H9 (cell line): ENCODE data around the gene TMOD1. TPM values are rescaled to one million over a fixed set of nuclear protein-coding genes. Genes with fewer than 3 reads are reported as not detected.

Experiments used
- DNase-seq: peaks from one replicate; pipeline ENCODE4 v3.0.0-alpha.2; 2017
- H2AFZ ChIP-seq: one replicate; pipeline ENCODE4 v1.6.1; 2013; ENCODE audit warnings: mild to moderate bottlenecking, low read length, control low read depth, moderate library complexity
- H2AK5ac ChIP-seq: 2 replicates; pipeline ENCODE4 v1.6.1; 2013; ENCODE audit warnings: low read length, control low read depth, mixed read lengths; ENCODE audit not compliant: insufficient read length
- H2BK120ac ChIP-seq: one replicate; pipeline ENCODE4 v1.6.1; 2013; ENCODE audit warnings: low read depth, mild to moderate bottlenecking, low read length, control low read depth, inconsistent platforms; ENCODE audit not compliant: poor library complexity, severe bottlenecking
- H2BK12ac ChIP-seq: 2 replicates; pipeline ENCODE4 v1.6.1; 2013; ENCODE audit warnings: low read length, control low read depth, mixed read lengths, low read depth; ENCODE audit not compliant: insufficient read length
- H2BK15ac ChIP-seq: 2 replicates; pipeline ENCODE4 v1.6.1; 2013; ENCODE audit warnings: low read depth, low read length, control low read depth
- H2BK20ac ChIP-seq: one replicate; pipeline ENCODE4 v1.6.1; 2013; ENCODE audit warnings: low read depth, mild to moderate bottlenecking, low read length, control low read depth, inconsistent platforms; ENCODE audit not compliant: poor library complexity, severe bottlenecking
- H2BK5ac ChIP-seq: 2 replicates; pipeline ENCODE4 v1.6.1; 2013; ENCODE audit warnings: low read length, control low read depth, mixed read lengths; ENCODE audit not compliant: insufficient read length
- H3K14ac ChIP-seq: 2 replicates; pipeline ENCODE4 v1.6.1; 2013; ENCODE audit warnings: low read length, control low read depth; ENCODE audit not compliant: insufficient read depth
- H3K18ac ChIP-seq: 2 replicates; pipeline ENCODE4 v1.6.1; 2013; ENCODE audit warnings: low read depth, mild to moderate bottlenecking, mixed read lengths, low read length, control low read depth; ENCODE audit not compliant: insufficient read length
- H3K23ac ChIP-seq: 2 replicates; pipeline ENCODE4 v1.6.1; 2013; ENCODE audit warnings: low read length, control low read depth, mixed read lengths, low read depth; ENCODE audit not compliant: insufficient read length
- H3K23me2 ChIP-seq: 2 replicates; pipeline ENCODE4 v1.6.1; 2013; ENCODE audit warnings: low read depth, mild to moderate bottlenecking, mixed read lengths, low read length, control low read depth; ENCODE audit not compliant: insufficient read length, poor library complexity, severe bottlenecking
- H3K27ac ChIP-seq: 2 replicates; pipeline ENCODE4 v1.5.1; 2013; ENCODE audit warnings: low read length, control low read depth, mixed read lengths, low read depth; ENCODE audit not compliant: insufficient read length
- H3K27me3 ChIP-seq: 2 replicates; pipeline ENCODE4 v1.6.1; 2013; ENCODE audit warnings: low read length, control low read depth, inconsistent platforms; ENCODE audit not compliant: insufficient read depth
- H3K4ac ChIP-seq: 2 replicates; pipeline ENCODE4 v1.6.1; 2013; ENCODE audit warnings: low read depth, mild to moderate bottlenecking, control low read depth, inconsistent platforms, low read length, moderate library complexity
- H3K4me1 ChIP-seq: 2 replicates; pipeline ENCODE4 v1.6.1; 2013; ENCODE audit warnings: low read length, control low read depth, inconsistent platforms; ENCODE audit not compliant: insufficient read depth
- H3K4me2 ChIP-seq: 2 replicates; pipeline ENCODE4 v1.6.1; 2013; ENCODE audit warnings: low read length, control low read depth, mixed read lengths; ENCODE audit not compliant: insufficient read length, insufficient read depth
- H3K56ac ChIP-seq: 2 replicates; pipeline ENCODE4 v1.6.1; 2013; ENCODE audit warnings: low read depth, mild to moderate bottlenecking, mixed read lengths, low read length, control low read depth; ENCODE audit not compliant: insufficient read length
- H3K79me1 ChIP-seq: 2 replicates; pipeline ENCODE4 v1.6.1; 2013; ENCODE audit warnings: low read depth, mild to moderate bottlenecking, moderate library complexity, low read length, control low read depth, inconsistent platforms; ENCODE audit not compliant: insufficient read depth, poor library complexity, severe bottlenecking
- H3K79me2 ChIP-seq: 2 replicates; pipeline ENCODE4 v1.6.1; 2013; ENCODE audit warnings: low read length, control low read depth, inconsistent platforms; ENCODE audit not compliant: insufficient read depth
- H3K9ac ChIP-seq: 2 replicates; pipeline ENCODE4 v1.6.1; 2013; ENCODE audit warnings: low read length, control low read depth, mixed read lengths; ENCODE audit not compliant: insufficient read length; ENCODE audit errors: extremely low read depth
- H3K9me3 ChIP-seq: one replicate; pipeline ENCODE4 v1.6.1; 2013; ENCODE audit warnings: low read depth, low read length, inconsistent platforms; ENCODE audit not compliant: control insufficient read depth
- H3T11ph ChIP-seq: one replicate; pipeline ENCODE4 v1.6.1; 2013; ENCODE audit warnings: mild to moderate bottlenecking, low read length, control low read depth, inconsistent platforms
- H4K20me1 ChIP-seq: one replicate; pipeline ENCODE4 v1.6.1; 2013; ENCODE audit not compliant: control insufficient read depth, insufficient read length, insufficient read depth
- H4K5ac ChIP-seq: 2 replicates; pipeline ENCODE4 v1.6.1; 2013; ENCODE audit warnings: low read depth, mild to moderate bottlenecking, mixed read lengths, low read length, control low read depth; ENCODE audit not compliant: insufficient read length
- H4K8ac ChIP-seq: replicated peaks from 2 replicates; pipeline ENCODE4 v1.6.1; 2013; ENCODE audit warnings: low read length, control low read depth, mixed read lengths, low read depth; ENCODE audit not compliant: insufficient read length
- H4K91ac ChIP-seq: 2 replicates; pipeline ENCODE4 v1.6.1; 2013; ENCODE audit warnings: low read depth, mild to moderate bottlenecking, moderate library complexity, mixed read lengths, low read length, control low read depth; ENCODE audit not compliant: insufficient read length
- H3K27ac Mint-ChIP-seq, 3 experiments: 2 replicates in 2 of 3; 3 replicates in 1 of 3; pipeline ENCODE4 v1.8.0; 2020 to 2021; ENCODE audit warnings: mixed read lengths in 3 of 3, mild to moderate bottlenecking in 1 of 3, moderate library complexity in 1 of 3
- H3K27me3 Mint-ChIP-seq: 2 replicates; pipeline ENCODE4 v1.8.0; 2021; ENCODE audit warnings: low read depth, mild to moderate bottlenecking, moderate library complexity, mixed read lengths
- H3K36me3 Mint-ChIP-seq, 3 experiments: 2 replicates in 2 of 3; 3 replicates in 1 of 3; pipeline ENCODE4 v1.8.0; 2020 to 2021; ENCODE audit warnings: low read depth in 3 of 3, mixed read lengths in 3 of 3; ENCODE audit not compliant: insufficient read depth in 1 of 3
- H3K4me1 Mint-ChIP-seq, 2 experiments: 2 replicates each; pipeline ENCODE4 v1.8.0; 2020; ENCODE audit warnings: mixed read lengths in 2 of 2
- H3K4me3 Mint-ChIP-seq, 2 experiments: 2 replicates in 1 of 2; 3 replicates in 1 of 2; pipeline ENCODE4 v1.8.0; 2020 to 2021; ENCODE audit warnings: mild to moderate bottlenecking in 2 of 2, mixed read lengths in 2 of 2, moderate library complexity in 1 of 2
- H3K9me3 Mint-ChIP-seq, 2 experiments: 2 replicates in 1 of 2; 3 replicates in 1 of 2; pipeline ENCODE4 v1.8.0; 2020; ENCODE audit warnings: mild to moderate bottlenecking in 2 of 2, mixed read lengths in 2 of 2, moderate library complexity in 1 of 2
- WGBS: extraction: QIAGEN DNeasy Blood & Tissue Kit; methylation state at CpG from one replicate; pipeline ENCODE4 v1.1.7; 2013; ENCODE audit warnings: missing lambda C conversion rate, low lambda C conversion rate, mixed read lengths; ENCODE audit not compliant: insufficient read length; ENCODE audit errors: extremely low coverage; 5-methylcytosine and 5-hydroxymethylcytosine counted together
- total RNA-seq: library from RNA; stranded (reverse); gene quantifications from 2 replicates; pipeline ENCODE4 v1.2.1, GENCODE V29; 2021
- TF ChIP-seq, protein P1 (sequence below): fragments of 200-600 bp; sonication (generic); conservative IDR thresholded peaks from 3 replicates; pipeline ENCODE4 v1.8.0; 2021; ENCODE audit warnings: antibody characterized with exemption, mild to moderate bottlenecking

Gene TMOD1
- total RNA-seq, 1 experiment from 2014 or later = 0.98 TPM

DNA sequence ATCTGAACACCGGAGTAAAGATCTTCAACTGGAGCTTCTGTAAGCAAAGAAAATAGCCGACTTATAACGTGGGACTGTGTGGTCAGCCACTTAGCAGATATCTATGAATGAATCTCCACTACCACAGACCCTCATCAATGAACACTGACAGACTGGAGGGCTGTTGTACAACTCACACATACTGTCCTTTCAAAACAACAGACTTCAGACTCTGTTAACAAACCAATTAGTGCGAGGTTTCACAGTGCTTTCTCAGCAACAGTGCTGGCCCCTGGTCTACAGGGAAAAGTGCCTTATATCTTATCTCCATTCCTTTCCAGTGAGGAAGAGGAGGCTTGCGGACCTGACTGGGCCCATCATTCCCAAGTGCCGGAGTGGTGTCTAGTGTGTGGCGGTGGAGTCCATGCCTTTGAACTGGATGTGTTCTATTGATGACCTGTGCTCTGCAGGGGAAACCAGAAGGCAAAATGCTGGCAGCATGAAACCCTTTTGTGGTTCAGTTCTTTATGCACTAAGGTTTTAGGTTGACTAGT is 97.9 kb downstream of the TMOD1 start:
- no peak overlapping the region for H2BK5ac ChIP-seq
- H3K4me1 ChIP-seq = no peaks in the 10 kb centered on the region; the same call in 1 of the 2 replicates
- H3K23me2 ChIP-seq = no peaks in the 10 kb centered on the region
- no peak overlapping the region for H3K18ac ChIP-seq
- H4K8ac ChIP-seq = no peak overlapping the region
- Mint-ChIP-seq H3K27me3 (no peaks in the 10 kb centered on the region), H3K36me3 (peaks cover 11 to 44% (median 33%) of the 10 kb centered on the region in 3 experiments), H3K4me3 (no peak overlapping the region), H3K27ac (no peak overlapping the region), H3K4me1 (peaks cover 4% of the 10 kb centered on the region in 2 experiments), H3K9me3 (no peaks in the 10 kb centered on the region)
- H2AK5ac ChIP-seq = no peak overlapping the region
- no peak overlapping the region for H3K27ac ChIP-seq
- H3T11ph ChIP-seq = no peak overlapping the region
- H3K79me2 ChIP-seq = no peaks in the 10 kb centered on the region
- H4K91ac ChIP-seq = no peak overlapping the region
- TF ChIP-seq, protein P1, sequence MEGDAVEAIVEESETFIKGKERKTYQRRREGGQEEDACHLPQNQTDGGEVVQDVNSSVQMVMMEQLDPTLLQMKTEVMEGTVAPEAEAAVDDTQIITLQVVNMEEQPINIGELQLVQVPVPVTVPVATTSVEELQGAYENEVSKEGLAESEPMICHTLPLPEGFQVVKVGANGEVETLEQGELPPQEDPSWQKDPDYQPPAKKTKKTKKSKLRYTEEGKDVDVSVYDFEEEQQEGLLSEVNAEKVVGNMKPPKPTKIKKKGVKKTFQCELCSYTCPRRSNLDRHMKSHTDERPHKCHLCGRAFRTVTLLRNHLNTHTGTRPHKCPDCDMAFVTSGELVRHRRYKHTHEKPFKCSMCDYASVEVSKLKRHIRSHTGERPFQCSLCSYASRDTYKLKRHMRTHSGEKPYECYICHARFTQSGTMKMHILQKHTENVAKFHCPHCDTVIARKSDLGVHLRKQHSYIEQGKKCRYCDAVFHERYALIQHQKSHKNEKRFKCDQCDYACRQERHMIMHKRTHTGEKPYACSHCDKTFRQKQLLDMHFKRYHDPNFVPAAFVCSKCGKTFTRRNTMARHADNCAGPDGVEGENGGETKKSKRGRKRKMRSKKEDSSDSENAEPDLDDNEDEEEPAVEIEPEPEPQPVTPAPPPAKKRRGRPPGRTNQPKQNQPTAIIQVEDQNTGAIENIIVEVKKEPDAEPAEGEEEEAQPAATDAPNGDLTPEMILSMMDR = no peak
- no peaks in the 10 kb centered on the region for H4K20me1 ChIP-seq
- H2BK12ac ChIP-seq = no peak overlapping the region
- H3K27me3 ChIP-seq = no peaks in the 10 kb centered on the region
- H3K23ac ChIP-seq = no peak overlapping the region
- no peak overlapping the region for H4K5ac ChIP-seq
- no peaks in the 10 kb centered on the region for H3K79me1 ChIP-seq
- no peak overlapping the region for H3K4me2 ChIP-seq
- no peak overlapping the region for H2BK20ac ChIP-seq
- H3K4ac ChIP-seq = no peak overlapping the region
- no peak overlapping the region for H2BK15ac ChIP-seq
- H2BK120ac ChIP-seq = no peak overlapping the region
- WGBS = no CpG with 5 or more reads among the region's 7 CpGs
- H3K9me3 ChIP-seq = no peaks in the 10 kb centered on the region
- no peak overlapping the region for H3K9ac ChIP-seq
- no peak for DNase-seq
- H2AFZ ChIP-seq = no peak overlapping the region
- no peak overlapping the region for H3K56ac ChIP-seq
- H3K14ac ChIP-seq = no peak overlapping the region
